PC-3 (cell line): ENCODE data around the gene SFXN2. TPM values are rescaled to one million over a fixed set of nuclear protein-coding genes. Genes with fewer than 3 reads are reported as not detected.

Source experiments
- ATAC-seq: fragments of 200-7000 bp; cut with Tn5 transposase; 2 replicates; pipeline ENCODE4 v1.9.1; 2020; ENCODE audit warnings: mild to moderate bottlenecking, moderate library complexity
- BruUV-seq: library from RNA; stranded (reverse); fragments of 400-500 nt; replicated peaks from 2 replicates; lab custom pipeline; 2021; lab: Mats Ljungman, UMichigan
- CTCF ChIA-PET: fragments of 300-600 bp; sonication (Branson Sonifier 250); formaldehyde crosslinking; loops from one replicate; lab custom pipeline; 2022; ENCODE audit warnings: antibody characterized with exemption; lab: Charles Lee
- POLR2A ChIA-PET: fragments of 300-600 bp; sonication (Branson Sonifier 250); formaldehyde crosslinking; loops from one replicate; lab custom pipeline; 2022; ENCODE audit warnings: antibody characterized with exemption; ENCODE audit not compliant: unreplicated experiment; lab: Charles Lee
- DNase-seq: peaks from one replicate; pipeline ENCODE4 v3.0.0-alpha.2; 2015
- H2AFZ ChIP-seq: fragments of 300-600 bp; sonication (generic); 2 replicates; pipeline ENCODE4 v1.6.0; 2016; ENCODE audit warnings: antibody characterized with exemption, low read length
- H3F3A ChIP-seq: fragments of 300-600 bp; sonication (generic); one replicate; pipeline ENCODE4 v1.6.0; 2017; ENCODE audit warnings: antibody characterized with exemption, low read length, control low read depth, mild to moderate bottlenecking; ENCODE audit not compliant: unreplicated experiment
- H3K27ac ChIP-seq: fragments of 300-600 bp; sonication (generic); 2 replicates; pipeline ENCODE4 v1.5.1; 2016; ENCODE audit warnings: mild to moderate bottlenecking, low read length
- H3K27me3 ChIP-seq: fragments of 300-600 bp; sonication (generic); 2 replicates; pipeline ENCODE4 v1.6.1; 2016; ENCODE audit warnings: low read length, mixed read lengths
- H3K36me3 ChIP-seq: fragments of 300-600 bp; sonication (generic); 2 replicates; pipeline ENCODE4 v1.6.1; 2016; ENCODE audit warnings: low read depth, mixed run types, low read length, mixed read lengths
- H3K4me1 ChIP-seq: fragments of 300-600 bp; sonication (generic); 2 replicates; pipeline ENCODE4 v1.5.1; 2016; ENCODE audit warnings: low read length; ENCODE audit not compliant: insufficient read depth
- H3K4me2 ChIP-seq: fragments of 300-600 bp; sonication (generic); 2 replicates; pipeline ENCODE4 v1.6.0; 2016; ENCODE audit warnings: low read length
- H3K4me3 ChIP-seq: fragments of 300-600 bp; sonication (generic); 2 replicates; pipeline ENCODE4 v1.5.1; 2016; ENCODE audit warnings: mild to moderate bottlenecking, low read length, mixed read lengths
- H3K79me2 ChIP-seq: fragments of 300-600 bp; sonication (generic); 2 replicates; pipeline ENCODE4 v1.6.1; 2017; ENCODE audit warnings: low read length, mixed read lengths
- H3K9ac ChIP-seq: fragments of 300-600 bp; sonication (generic); 2 replicates; pipeline ENCODE4 v1.6.0; 2016; ENCODE audit warnings: mild to moderate bottlenecking, low read length
- H3K9me2 ChIP-seq: fragments of 300-600 bp; sonication (generic); replicated peaks from 2 replicates; pipeline ENCODE4 v1.6.1; 2016; ENCODE audit warnings: mixed run types, low read length, mixed read lengths
- H3K9me3 ChIP-seq: fragments of 300-600 bp; sonication (generic); 2 replicates; pipeline ENCODE4 v1.6.1; 2016; ENCODE audit warnings: low read length, mixed read lengths
- H4K20me1 ChIP-seq: fragments of 300-600 bp; sonication (generic); 2 replicates; pipeline ENCODE4 v1.6.1; 2016; ENCODE audit warnings: low read length, mixed read lengths
- CTCF ChIP-seq: fragments of 300-600 bp; sonication (generic); conservative IDR thresholded peaks from 2 replicates; pipeline ENCODE4 v1.5.1; 2017; ENCODE audit warnings: antibody characterized with exemption, low read depth, mild to moderate bottlenecking, low read length
- EZH2 ChIP-seq: fragments of 300-600 bp; sonication (generic); IDR thresholded peaks from one replicate; pipeline ENCODE4 v1.6.1; 2017; ENCODE audit warnings: antibody characterized with exemption, mild to moderate bottlenecking, low read length; ENCODE audit not compliant: unreplicated experiment
- EZH2phosphoT487 ChIP-seq: fragments of 300-600 bp; sonication (generic); IDR thresholded peaks from 2 replicates; pipeline ENCODE4 v1.6.1; 2018; ENCODE audit warnings: mild to moderate bottlenecking, antibody characterized with exemption, low read length, borderline replicate concordance
- intact Hi-C: fragments of 100-400 bp; cut with micrococcal nuclease; formaldehyde crosslinking; loops from 2 replicates; pipeline ENCODE4 v1.9.0; 2023
- total RNA-seq: library from RNA; depleted of rRNA; stranded (reverse); fragments of >200 nt; gene quantifications from 2 replicates; pipeline ENCODE4 v1.2.3, GENCODE V29; 2014

The SFXN2 gene
- total RNA-seq, 1 experiment from 2014 or later, result 10.3 TPM

GRCh38 chr10:102731222-102731800, 16.9 kb downstream of the SFXN2 start:
- Histone ChIP-seq H3K27me3 (no peaks in the 10 kb centered on the region), H3K79me2 (no peaks in the 10 kb centered on the region), H3K36me3 (no peaks in the 10 kb centered on the region), H3K4me2 (no peak overlapping the region), H3K9me3 (no peaks in the 10 kb centered on the region), H3F3A (no peaks in the 10 kb centered on the region), H3K27ac (no peak overlapping the region), H2AFZ (no peak overlapping the region), H4K20me1 (no peaks in the 10 kb centered on the region), H3K9ac (no peak overlapping the region), H3K4me1 (no peaks in the 10 kb centered on the region), H3K4me3 (no peak overlapping the region), H3K9me2 (no peaks in the 10 kb centered on the region)
- POLR2A ChIA-PET, result no interaction called here
- ATAC-seq (no peak), DNase-seq (no peak)
- TF ChIP-seq EZH2 (no peak), CTCF (no peak), EZH2phosphoT487 (no peak)
- CTCF ChIA-PET, result interaction anchor here (0.6 kb wide), 1 partner anchor 104 kb away, joined by 3 read pairs; no protein-coding TSS in a partner anchor
- intact Hi-C loops, result no loop called here
- BruUV-seq, result no TSS peak

GRCh38 chr10:102732661-102733060, 18.2 kb downstream of the SFXN2 start:
- H3K4me2 ChIP-seq, result no peak overlapping the region
- ChIA-PET POLR2A (no interaction called here), CTCF (no interaction called here)
- H3K4me1 ChIP-seq, result no peaks in the 10 kb centered on the region
- H2AFZ ChIP-seq, result no peak overlapping the region
- no peaks in the 10 kb centered on the region for H3K27me3 ChIP-seq
- no peak for ATAC-seq
- no peak overlapping the region for H3K27ac ChIP-seq
- H3F3A ChIP-seq, result no peaks in the 10 kb centered on the region
- H3K9ac ChIP-seq, result no peak overlapping the region
- no peak overlapping the region for H3K4me3 ChIP-seq
- H3K79me2 ChIP-seq, result no peaks in the 10 kb centered on the region
- intact Hi-C loops, result no loop called here
- BruUV-seq, result no TSS peak
- H3K9me2 ChIP-seq, result no peaks in the 10 kb centered on the region
- TF ChIP-seq CTCF (no peak), EZH2 (no peak), EZH2phosphoT487 (no peak)
- H4K20me1 ChIP-seq, result no peaks in the 10 kb centered on the region
- no peak for DNase-seq
- H3K9me3 ChIP-seq, result no peaks in the 10 kb centered on the region
- H3K36me3 ChIP-seq, result no peaks in the 10 kb centered on the region

- Histone ChIP-seq H3K9ac (no peak overlapping the region), H4K20me1 (no peaks in the 10 kb centered on the region), H3K9me2 (no peaks in the 10 kb centered on the region), H3K4me2 (no peak overlapping the region), H3F3A (no peaks in the 10 kb centered on the region), H3K4me3 (no peak overlapping the region), H3K79me2 (no peaks in the 10 kb centered on the region), H2AFZ (no peak overlapping the region), H3K4me1 (no peaks in the 10 kb centered on the region), H3K36me3 (no peaks in the 10 kb centered on the region), H3K27me3 (no peaks in the 10 kb centered on the region), H3K27ac (no peak overlapping the region), H3K9me3 (no peaks in the 10 kb centered on the region)
- BruUV-seq, result no TSS peak
- POLR2A ChIA-PET, result no interaction called here
- DNase-seq (no peak), ATAC-seq (no peak)
- TF ChIP-seq EZH2phosphoT487, result no peak
- TF ChIP-seq EZH2, result no peak
- TF ChIP-seq CTCF, result no peak
- intact Hi-C loops, result no loop called here
- CTCF ChIA-PET, result no interaction called here
Observed at GRCh38 chr10:102735065-102735562, 20.7 kb downstream of the SFXN2 start.
